PC-9 (cell line): ENCODE data around the gene RALGAPA2. TPM values are rescaled to one million over a fixed set of nuclear protein-coding genes. Genes with fewer than 3 reads are reported as not detected.

Experiments used
- BruUV-seq: library from RNA; stranded (reverse); fragments of 400-500 nt; replicated peaks from 2 replicates; lab custom pipeline; 2021; lab: Mats Ljungman, UMichigan
- CTCF ChIA-PET: fragments of 300-600 bp; sonication (Branson Sonifier 250); formaldehyde crosslinking; loops from one replicate; lab custom pipeline; 2022; ENCODE audit warnings: antibody characterized with exemption; lab: Charles Lee
- POLR2A ChIA-PET: fragments of 300-600 bp; sonication (Branson Sonifier 250); formaldehyde crosslinking; loops from one replicate; lab custom pipeline; 2022; ENCODE audit warnings: antibody characterized with exemption; ENCODE audit not compliant: unreplicated experiment; lab: Charles Lee
- DNase-seq, 2 experiments: peaks; one replicate each; pipeline versions ENCODE4 v3.0.0 to v3.0.0-alpha.2; 2015 to 2022; ENCODE audit warnings: mixed read lengths in 1 of 2
- H2AFZ ChIP-seq: fragments of 200-600 bp; sonication (generic); 2 replicates; pipeline ENCODE4 v1.8.1; 2017; ENCODE audit warnings: antibody characterized with exemption
- H3F3A ChIP-seq: fragments of 200-600 bp; sonication (generic); 2 replicates; pipeline ENCODE4 v1.8.1; 2017; ENCODE audit warnings: antibody characterized with exemption, mild to moderate bottlenecking, low read depth; ENCODE audit not compliant: insufficient read depth
- H3K27ac ChIP-seq: fragments of 200-600 bp; sonication (generic); 2 replicates; pipeline ENCODE4 v1.6.1; 2016; ENCODE audit warnings: mixed run types
- H3K27me3 ChIP-seq: fragments of 200-600 bp; sonication (generic); 2 replicates; pipeline ENCODE4 v1.6.1; 2016; ENCODE audit warnings: low read depth, mixed run types; ENCODE audit not compliant: insufficient read depth
- H3K36me3 ChIP-seq: fragments of 200-600 bp; sonication (generic); 2 replicates; pipeline ENCODE4 v1.6.1; 2016; ENCODE audit warnings: low read depth, mixed run types
- H3K4me1 ChIP-seq: fragments of 200-600 bp; sonication (generic); replicated peaks from 2 replicates; pipeline ENCODE4 v1.6.1; 2016; ENCODE audit warnings: mixed run types; ENCODE audit not compliant: insufficient read depth
- H3K4me2 ChIP-seq: fragments of 200-600 bp; sonication (generic); 2 replicates; pipeline ENCODE4 v1.6.1; 2017; ENCODE audit warnings: mixed run types
- H3K4me3 ChIP-seq: fragments of 200-600 bp; sonication (generic); 2 replicates; pipeline ENCODE4 v1.6.1; 2016; ENCODE audit warnings: mixed run types
- H3K79me2 ChIP-seq: fragments of 200-600 bp; sonication (generic); 2 replicates; pipeline ENCODE4 v1.6.1; 2017; ENCODE audit warnings: low read depth, mixed run types
- H3K9me2 ChIP-seq: fragments of 200-600 bp; sonication (generic); 2 replicates; pipeline ENCODE4 v1.8.1; 2017; ENCODE audit warnings: mild to moderate bottlenecking; ENCODE audit not compliant: insufficient read depth
- H3K9me3 ChIP-seq: fragments of 200-600 bp; sonication (generic); 2 replicates; pipeline ENCODE4 v1.8.1; 2016; ENCODE audit warnings: low read depth; ENCODE audit not compliant: insufficient read depth
- H4K20me1 ChIP-seq: fragments of 200-600 bp; sonication (generic); 2 replicates; pipeline ENCODE4 v1.8.1; 2017; ENCODE audit not compliant: insufficient read depth
- CTCF ChIP-seq: fragments of 200-600 bp; sonication (generic); conservative IDR thresholded peaks from 2 replicates; pipeline ENCODE4 v1.6.1; 2017; ENCODE audit warnings: mixed run types, antibody characterized with exemption, mild to moderate bottlenecking, moderate library complexity
- EZH2 ChIP-seq: fragments of 200-600 bp; sonication (generic); IDR thresholded peaks from 2 replicates; pipeline ENCODE4 v1.8.0; 2017; ENCODE audit warnings: antibody characterized with exemption, low read depth
- intact Hi-C: fragments of 100-400 bp; cut with micrococcal nuclease; formaldehyde crosslinking; loops from one replicate; pipeline ENCODE4 v1.10.0; 2022; ENCODE audit not compliant: unreplicated experiment
- total RNA-seq: library from RNA; stranded (reverse); gene quantifications from 2 replicates; pipeline ENCODE4 v1.2.3, GENCODE V29; 2021

RALGAPA2 gene
- total RNA-seq, 1 experiment from 2014 or later, result 28.7 TPM

GRCh38 chr20:20505554-20505953 lies 206.9 kb downstream of the RALGAPA2 start:
- intact Hi-C loops, result no loop called here
- Histone ChIP-seq H3K79me2 (no peaks in the 10 kb centered on the region), H3K4me2 (no peak overlapping the region)

DNA sequence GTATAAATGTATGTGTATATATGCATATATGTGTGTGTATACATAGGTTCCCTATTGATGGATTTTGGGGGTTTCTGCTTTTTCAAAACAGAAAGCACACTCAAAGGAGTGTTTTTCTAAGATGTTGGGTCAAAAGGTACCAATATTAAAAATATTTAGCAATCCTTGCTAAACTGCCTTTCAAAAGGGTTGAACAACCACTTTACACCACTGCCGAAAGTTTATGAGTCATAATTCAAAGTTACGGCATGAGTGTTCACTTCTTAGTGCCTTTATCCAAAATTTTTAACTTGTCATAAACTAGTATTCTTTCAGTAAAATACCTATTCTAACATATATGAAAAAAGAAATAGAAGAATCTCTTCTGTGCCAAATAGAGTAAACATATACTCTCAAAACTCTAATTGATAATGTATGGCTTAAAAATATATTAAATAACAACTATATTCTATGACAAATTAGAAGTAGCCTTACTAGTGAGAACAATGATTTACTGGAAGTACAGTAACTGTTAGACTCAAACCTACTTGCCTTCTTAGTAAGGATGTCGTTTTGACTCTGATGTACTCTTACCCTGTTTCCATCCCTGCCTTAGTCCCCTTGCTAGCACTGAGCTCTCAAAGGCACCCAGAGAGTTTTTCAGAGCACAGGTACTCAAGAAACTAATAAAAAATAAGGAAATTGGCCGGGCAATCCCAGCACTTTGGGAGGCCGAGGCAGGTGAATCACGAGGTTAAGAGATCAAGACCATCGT lies 208.5 kb downstream of the RALGAPA2 start:
- POLR2A ChIA-PET, result no interaction called here
- no peaks in the 10 kb centered on the region for H3F3A ChIP-seq
- no peaks in the 10 kb centered on the region for H3K4me1 ChIP-seq
- no peaks in the 10 kb centered on the region for H4K20me1 ChIP-seq
- TF ChIP-seq EZH2 (no peak), CTCF (no peak)
- CTCF ChIA-PET, result no interaction called here
- H3K36me3 ChIP-seq, result no peaks in the 10 kb centered on the region
- BruUV-seq, result no TSS peak
- no peak overlapping the region for H2AFZ ChIP-seq
- no peaks in the 10 kb centered on the region for H3K79me2 ChIP-seq
- no peak overlapping the region for H3K27ac ChIP-seq
- H3K9me3 ChIP-seq, result no peaks in the 10 kb centered on the region
- no peak for DNase-seq
- intact Hi-C loops, result no loop called here
- H3K27me3 ChIP-seq, result no peaks in the 10 kb centered on the region
- H3K4me3 ChIP-seq, result no peak overlapping the region
- H3K9me2 ChIP-seq, result no peaks in the 10 kb centered on the region
- no peak overlapping the region for H3K4me2 ChIP-seq

More at GRCh38 chr20:20505554-20505953, 206.9 kb downstream of the RALGAPA2 start:
- H3K36me3 ChIP-seq, result no peaks in the 10 kb centered on the region
- no TSS peak for BruUV-seq
- ChIA-PET POLR2A (interaction anchor here (0.5 kb wide), 1 partner anchor 393 kb away, joined by 5 read pairs; no protein-coding TSS in a partner anchor), CTCF (no interaction called here)
- no peaks in the 10 kb centered on the region for H3K27me3 ChIP-seq
- no peaks in the 10 kb centered on the region for H3K9me2 ChIP-seq
- H4K20me1 ChIP-seq, result no peaks in the 10 kb centered on the region
- H3K4me3 ChIP-seq, result no peak overlapping the region
- no peak overlapping the region for H3K27ac ChIP-seq
- no peaks in the 10 kb centered on the region for H3F3A ChIP-seq
- H3K4me1 ChIP-seq, result no peaks in the 10 kb centered on the region
- no peak for DNase-seq
- no peak for TF ChIP-seq EZH2
- no peak for TF ChIP-seq CTCF
- H3K9me3 ChIP-seq, result no peaks in the 10 kb centered on the region
- no peak overlapping the region for H2AFZ ChIP-seq

DNA sequence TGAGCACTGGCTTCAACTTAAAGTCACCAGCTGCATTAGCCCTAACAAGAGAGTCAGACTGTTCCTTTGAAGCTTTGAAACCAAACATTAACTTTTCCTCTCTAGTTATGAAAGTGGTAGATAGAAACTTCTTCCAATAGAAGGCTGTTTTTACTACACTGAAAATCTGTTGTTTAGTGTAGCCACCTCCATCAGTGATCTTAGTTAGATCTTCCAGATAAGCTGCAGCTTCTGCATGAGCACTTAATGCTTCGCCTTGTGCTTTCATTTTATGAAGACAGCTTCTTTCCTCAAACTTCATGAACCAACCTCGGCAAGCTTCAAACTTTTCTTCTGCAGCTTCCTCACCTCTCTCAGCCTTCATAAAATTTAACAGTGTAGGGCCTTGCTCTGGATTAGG lies 211.3 kb downstream of the RALGAPA2 start:
- Histone ChIP-seq H3K9me3 (no peaks in the 10 kb centered on the region), H3K4me3 (no peak overlapping the region), H3K27me3 (no peaks in the 10 kb centered on the region), H3K27ac (no peak overlapping the region), H3K4me1 (no peaks in the 10 kb centered on the region), H3K36me3 (no peaks in the 10 kb centered on the region), H3F3A (no peaks in the 10 kb centered on the region), H3K9me2 (no peaks in the 10 kb centered on the region), H3K79me2 (no peaks in the 10 kb centered on the region), H2AFZ (no peak overlapping the region), H3K4me2 (no peak overlapping the region), H4K20me1 (no peaks in the 10 kb centered on the region)
- ChIA-PET CTCF (no interaction called here), POLR2A (no interaction called here)
- BruUV-seq, result no TSS peak
- intact Hi-C loops, result no loop called here
- no peak for TF ChIP-seq CTCF
- TF ChIP-seq EZH2, result no peak
- DNase-seq, result no peak
